ENCODE measurements around the gene CAPN1. TPM values are rescaled to one million over a fixed set of nuclear protein-coding genes. Genes with fewer than 3 reads are reported as not detected.
A peak's percentile ranks its signal among the peaks of the same experiment; 100 is the strongest.

Gene CAPN1
- total and polyA plus RNA-seq, 9 of the 15 experiments (the other 6 are each of a cell fraction or from before 2014, with no cell fraction given): 3.5 to 199 (median 61.6) TPM

DNA sequence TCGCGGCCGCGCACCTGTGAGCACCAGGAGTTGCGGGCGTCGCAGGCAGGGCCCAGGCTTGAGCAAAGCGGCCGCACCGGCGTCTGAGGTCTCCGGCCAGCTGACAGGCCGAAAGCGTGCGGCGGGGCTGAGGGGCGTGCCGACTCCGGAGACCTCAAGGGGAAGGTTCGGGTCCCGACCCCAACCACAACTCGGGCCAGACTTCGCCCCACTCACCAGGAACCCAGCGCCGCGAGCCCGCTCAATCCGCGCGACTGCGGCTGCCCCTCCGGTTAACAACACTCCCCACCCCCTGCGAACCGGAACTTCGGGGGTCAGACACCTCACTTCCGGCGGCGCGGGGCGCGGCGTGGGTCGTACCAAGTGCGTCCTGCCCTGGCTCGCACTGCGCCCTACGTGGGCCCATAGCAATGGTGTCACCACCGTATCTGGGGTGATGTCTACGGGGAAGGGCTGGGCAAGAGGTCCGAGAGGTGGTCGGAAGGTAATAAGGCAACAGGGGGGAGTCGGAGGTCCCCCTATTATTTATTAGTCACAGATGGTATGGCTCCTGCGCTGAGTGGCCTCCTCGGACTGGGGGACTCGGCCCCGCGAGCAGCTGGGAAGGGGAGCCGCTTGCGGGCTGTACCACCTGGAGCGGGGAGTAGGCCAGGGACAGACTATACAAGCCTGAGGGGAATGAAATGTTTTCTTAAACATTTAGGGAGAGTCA lies 47.3 kb upstream of the CAPN1 start, which contains the start of gene SYVN1 (continued):
- TF ChIP-seq, protein P1, sequence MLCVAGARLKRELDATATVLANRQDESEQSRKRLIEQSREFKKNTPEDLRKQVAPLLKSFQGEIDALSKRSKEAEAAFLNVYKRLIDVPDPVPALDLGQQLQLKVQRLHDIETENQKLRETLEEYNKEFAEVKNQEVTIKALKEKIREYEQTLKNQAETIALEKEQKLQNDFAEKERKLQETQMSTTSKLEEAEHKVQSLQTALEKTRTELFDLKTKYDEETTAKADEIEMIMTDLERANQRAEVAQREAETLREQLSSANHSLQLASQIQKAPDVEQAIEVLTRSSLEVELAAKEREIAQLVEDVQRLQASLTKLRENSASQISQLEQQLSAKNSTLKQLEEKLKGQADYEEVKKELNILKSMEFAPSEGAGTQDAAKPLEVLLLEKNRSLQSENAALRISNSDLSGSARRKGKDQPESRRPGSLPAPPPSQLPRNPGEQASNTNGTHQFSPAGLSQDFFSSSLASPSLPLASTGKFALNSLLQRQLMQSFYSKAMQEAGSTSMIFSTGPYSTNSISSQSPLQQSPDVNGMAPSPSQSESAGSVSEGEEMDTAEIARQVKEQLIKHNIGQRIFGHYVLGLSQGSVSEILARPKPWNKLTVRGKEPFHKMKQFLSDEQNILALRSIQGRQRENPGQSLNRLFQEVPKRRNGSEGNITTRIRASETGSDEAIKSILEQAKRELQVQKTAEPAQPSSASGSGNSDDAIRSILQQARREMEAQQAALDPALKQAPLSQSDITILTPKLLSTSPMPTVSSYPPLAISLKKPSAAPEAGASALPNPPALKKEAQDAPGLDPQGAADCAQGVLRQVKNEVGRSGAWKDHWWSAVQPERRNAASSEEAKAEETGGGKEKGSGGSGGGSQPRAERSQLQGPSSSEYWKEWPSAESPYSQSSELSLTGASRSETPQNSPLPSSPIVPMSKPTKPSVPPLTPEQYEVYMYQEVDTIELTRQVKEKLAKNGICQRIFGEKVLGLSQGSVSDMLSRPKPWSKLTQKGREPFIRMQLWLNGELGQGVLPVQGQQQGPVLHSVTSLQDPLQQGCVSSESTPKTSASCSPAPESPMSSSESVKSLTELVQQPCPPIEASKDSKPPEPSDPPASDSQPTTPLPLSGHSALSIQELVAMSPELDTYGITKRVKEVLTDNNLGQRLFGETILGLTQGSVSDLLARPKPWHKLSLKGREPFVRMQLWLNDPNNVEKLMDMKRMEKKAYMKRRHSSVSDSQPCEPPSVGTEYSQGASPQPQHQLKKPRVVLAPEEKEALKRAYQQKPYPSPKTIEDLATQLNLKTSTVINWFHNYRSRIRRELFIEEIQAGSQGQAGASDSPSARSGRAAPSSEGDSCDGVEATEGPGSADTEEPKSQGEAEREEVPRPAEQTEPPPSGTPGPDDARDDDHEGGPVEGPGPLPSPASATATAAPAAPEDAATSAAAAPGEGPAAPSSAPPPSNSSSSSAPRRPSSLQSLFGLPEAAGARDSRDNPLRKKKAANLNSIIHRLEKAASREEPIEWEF (CRISPR knock-in tag; IDR thresholded peaks at IDR 0.05): no peak
- no peak for TF ChIP-seq GTF2A2 (tag; IDR thresholded peaks at IDR 0.05)
- TF ChIP-seq, protein P2, sequence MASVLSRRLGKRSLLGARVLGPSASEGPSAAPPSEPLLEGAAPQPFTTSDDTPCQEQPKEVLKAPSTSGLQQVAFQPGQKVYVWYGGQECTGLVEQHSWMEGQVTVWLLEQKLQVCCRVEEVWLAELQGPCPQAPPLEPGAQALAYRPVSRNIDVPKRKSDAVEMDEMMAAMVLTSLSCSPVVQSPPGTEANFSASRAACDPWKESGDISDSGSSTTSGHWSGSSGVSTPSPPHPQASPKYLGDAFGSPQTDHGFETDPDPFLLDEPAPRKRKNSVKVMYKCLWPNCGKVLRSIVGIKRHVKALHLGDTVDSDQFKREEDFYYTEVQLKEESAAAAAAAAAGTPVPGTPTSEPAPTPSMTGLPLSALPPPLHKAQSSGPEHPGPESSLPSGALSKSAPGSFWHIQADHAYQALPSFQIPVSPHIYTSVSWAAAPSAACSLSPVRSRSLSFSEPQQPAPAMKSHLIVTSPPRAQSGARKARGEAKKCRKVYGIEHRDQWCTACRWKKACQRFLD (CRISPR knock-in tag; IDR thresholded peaks at IDR 0.05): peak; percentile 49; the same call in 1 of the 2 replicates
- TF ChIP-seq, protein P3, sequence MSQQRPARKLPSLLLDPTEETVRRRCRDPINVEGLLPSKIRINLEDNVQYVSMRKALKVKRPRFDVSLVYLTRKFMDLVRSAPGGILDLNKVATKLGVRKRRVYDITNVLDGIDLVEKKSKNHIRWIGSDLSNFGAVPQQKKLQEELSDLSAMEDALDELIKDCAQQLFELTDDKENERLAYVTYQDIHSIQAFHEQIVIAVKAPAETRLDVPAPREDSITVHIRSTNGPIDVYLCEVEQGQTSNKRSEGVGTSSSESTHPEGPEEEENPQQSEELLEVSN (IDR thresholded peaks at IDR 0.05; ENCODE audit: borderline replicate concordance in 1 of 2, extremely low read depth in 1 of 2, insufficient read depth in 1 of 2, insufficient read length in 1 of 2, low read depth in 1 of 2, low read length in 1 of 2, poor library complexity in 1 of 2, severe bottlenecking in 1 of 2): peak in 1 of 2 experiments; percentile 47
- peak; percentile 53; the same call in 1 of the 2 replicates for TF ChIP-seq NFRKB (IDR thresholded peaks at IDR 0.05; ENCODE audit: low read depth)
- TF ChIP-seq, protein P4, sequence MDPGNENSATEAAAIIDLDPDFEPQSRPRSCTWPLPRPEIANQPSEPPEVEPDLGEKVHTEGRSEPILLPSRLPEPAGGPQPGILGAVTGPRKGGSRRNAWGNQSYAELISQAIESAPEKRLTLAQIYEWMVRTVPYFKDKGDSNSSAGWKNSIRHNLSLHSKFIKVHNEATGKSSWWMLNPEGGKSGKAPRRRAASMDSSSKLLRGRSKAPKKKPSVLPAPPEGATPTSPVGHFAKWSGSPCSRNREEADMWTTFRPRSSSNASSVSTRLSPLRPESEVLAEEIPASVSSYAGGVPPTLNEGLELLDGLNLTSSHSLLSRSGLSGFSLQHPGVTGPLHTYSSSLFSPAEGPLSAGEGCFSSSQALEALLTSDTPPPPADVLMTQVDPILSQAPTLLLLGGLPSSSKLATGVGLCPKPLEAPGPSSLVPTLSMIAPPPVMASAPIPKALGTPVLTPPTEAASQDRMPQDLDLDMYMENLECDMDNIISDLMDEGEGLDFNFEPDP (CRISPR knock-in tag; IDR thresholded peaks at IDR 0.05): 0 out of 2 replicates have a peak, but pooled peaks have one; percentile 56
- peak; percentile 89 for TF ChIP-seq SUPT5H (IDR thresholded peaks at IDR 0.05)
- peak; percentile 41 for TF ChIP-seq CCNT2 (IDR thresholded peaks at IDR 0.05; ENCODE audit: borderline replicate concordance, extremely low read depth, insufficient read length, low read depth, low read length)
- TF ChIP-seq GABPA (tag; conservative IDR thresholded peaks at IDR 0.05; ENCODE audit: low read depth): peak; percentile 99
- TF ChIP-seq POLR2G (IDR thresholded peaks at IDR 0.05; ENCODE audit: low read depth, low read length): peak; percentile 96
- TF ChIP-seq KDM2B (CRISPR knock-in tag; IDR thresholded peaks at IDR 0.05): 0 out of 2 replicates have a peak, but pooled peaks have one; percentile 35
- TF ChIP-seq CC2D1A (IDR thresholded peaks at IDR 0.05): peak; percentile 51; the same call in 1 of the 2 replicates
- TF ChIP-seq, protein P5, sequence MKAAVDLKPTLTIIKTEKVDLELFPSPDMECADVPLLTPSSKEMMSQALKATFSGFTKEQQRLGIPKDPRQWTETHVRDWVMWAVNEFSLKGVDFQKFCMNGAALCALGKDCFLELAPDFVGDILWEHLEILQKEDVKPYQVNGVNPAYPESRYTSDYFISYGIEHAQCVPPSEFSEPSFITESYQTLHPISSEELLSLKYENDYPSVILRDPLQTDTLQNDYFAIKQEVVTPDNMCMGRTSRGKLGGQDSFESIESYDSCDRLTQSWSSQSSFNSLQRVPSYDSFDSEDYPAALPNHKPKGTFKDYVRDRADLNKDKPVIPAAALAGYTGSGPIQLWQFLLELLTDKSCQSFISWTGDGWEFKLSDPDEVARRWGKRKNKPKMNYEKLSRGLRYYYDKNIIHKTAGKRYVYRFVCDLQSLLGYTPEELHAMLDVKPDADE (conservative IDR thresholded peaks at IDR 0.05; ENCODE audit: control insufficient read depth, low read depth, low read length): peak; percentile 69; the same call in 1 of the 2 replicates
- TF ChIP-seq, protein P6, sequence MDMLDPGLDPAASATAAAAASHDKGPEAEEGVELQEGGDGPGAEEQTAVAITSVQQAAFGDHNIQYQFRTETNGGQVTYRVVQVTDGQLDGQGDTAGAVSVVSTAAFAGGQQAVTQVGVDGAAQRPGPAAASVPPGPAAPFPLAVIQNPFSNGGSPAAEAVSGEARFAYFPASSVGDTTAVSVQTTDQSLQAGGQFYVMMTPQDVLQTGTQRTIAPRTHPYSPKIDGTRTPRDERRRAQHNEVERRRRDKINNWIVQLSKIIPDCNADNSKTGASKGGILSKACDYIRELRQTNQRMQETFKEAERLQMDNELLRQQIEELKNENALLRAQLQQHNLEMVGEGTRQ (CRISPR knock-in tag; IDR thresholded peaks at IDR 0.05): no peak

All from K562 (cell line).